SK-MEL-5 (cell line): ENCODE data around the gene CEP85L. TPM values are rescaled to one million over a fixed set of nuclear protein-coding genes. Genes with fewer than 3 reads are reported as not detected.

Source experiments
- DNase-seq: peaks from one replicate; pipeline ENCODE4 v3.0.0-alpha.2; 2016; ENCODE audit warnings: low read depth, low spot score
- in situ Hi-C: cut with HindIII; loops from 2 replicates; pipeline ENCODE4 v1.10.0; 2016; ENCODE audit warnings: low sequenced_read_pairs, high pct_unique_total_duplicates, low pct_unique_long_range_greater_than_20kb
- total RNA-seq: library from RNA; depleted of rRNA; stranded (reverse); fragments of >200 nt; shearing (Covaris generic); gene quantifications from 2 replicates; pipeline ENCODE4 v1.2.3, GENCODE V29; 2014

Gene CEP85L
- total RNA-seq, 1 experiment from 2014 or later = 12.1 TPM

DNA sequence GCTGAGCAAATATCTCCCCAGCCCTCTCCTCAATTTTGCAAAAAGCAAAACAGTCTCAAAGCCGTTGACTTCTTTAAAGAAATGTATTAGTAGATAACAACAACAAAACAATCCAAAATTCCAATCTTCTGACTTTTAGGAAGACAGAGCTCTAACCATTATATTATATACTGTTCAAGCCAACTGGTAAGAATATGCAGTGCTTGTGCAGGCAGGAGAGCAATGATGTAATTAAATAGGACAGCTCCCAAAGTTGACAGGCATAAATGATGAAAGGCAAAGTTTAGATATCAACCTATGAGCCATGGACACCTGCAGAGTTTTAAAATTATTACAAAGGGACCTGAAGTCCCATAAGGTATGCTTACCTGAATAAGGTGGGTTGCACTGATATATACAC lies 16.6 kb upstream of the CEP85L start:
- in situ Hi-C loops = no loop called here
- no peak for DNase-seq

DNA sequence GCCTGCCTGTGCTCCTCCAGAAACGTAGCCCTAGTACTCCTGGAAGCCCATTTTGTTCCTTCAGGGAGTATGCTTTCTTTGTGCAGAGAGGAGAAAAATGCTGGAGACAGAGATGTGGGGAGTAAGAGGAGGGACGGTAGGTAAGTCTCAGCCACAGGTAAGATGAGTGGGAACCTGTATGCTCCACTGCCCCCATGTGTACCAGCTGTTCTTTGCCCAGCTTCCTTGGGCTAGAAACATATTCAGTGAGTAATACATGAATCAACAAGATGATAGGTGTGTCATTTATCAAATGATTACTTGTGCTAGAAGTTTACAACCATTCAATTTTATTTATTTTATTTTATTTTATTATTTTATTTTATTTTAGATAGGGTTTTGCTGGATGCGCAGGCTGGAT lies 13.6 kb upstream of the CEP85L start:
- DNase-seq = no peak
- in situ Hi-C loops = no loop called here

DNA sequence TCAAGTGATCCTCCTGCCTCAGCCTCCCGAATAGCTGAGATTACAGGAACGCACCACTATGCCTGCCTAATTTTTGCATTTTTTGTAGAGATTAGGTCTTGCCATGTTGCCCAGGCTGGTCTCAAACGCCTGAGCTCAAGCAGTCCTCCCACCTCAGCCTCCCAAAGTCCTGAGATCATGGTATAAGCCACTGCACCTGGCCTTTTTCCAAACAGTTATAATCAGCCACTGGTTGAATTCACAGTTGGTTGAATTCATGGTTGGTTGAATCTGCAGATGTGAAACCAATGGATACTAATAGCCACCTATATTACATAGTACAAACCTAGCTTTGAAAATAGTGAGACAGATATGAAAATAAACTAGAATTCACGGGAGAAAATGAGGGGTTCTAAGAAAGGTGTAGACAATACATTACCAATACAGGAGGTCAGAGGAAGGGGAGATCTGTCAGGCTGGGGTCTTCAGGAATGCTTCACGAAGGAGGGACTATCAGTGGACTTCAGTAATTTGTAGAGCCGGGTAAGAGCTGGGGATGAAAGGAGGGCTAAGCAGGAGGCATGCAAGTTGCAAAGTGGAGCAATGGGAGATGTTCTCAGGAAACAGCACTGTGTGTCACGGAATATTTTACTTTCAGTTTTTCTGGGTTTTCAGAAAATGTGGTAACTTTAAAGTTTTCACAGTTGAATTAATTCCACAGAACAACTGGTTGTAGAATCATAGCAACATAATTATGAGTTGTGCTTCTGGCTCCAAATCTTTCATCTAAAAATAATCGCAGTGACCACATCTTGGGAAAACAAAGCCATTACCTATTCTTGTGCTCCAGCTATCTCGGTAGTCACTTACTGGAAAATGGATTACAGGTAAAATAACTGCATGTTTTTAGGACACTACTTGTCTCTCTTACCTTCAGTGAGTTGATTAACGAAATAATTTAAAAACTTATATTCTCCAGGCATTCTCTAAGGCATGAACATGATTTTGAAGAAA lies 12.9 kb upstream of the CEP85L start:
- in situ Hi-C loops = no loop called here
- DNase-seq = no peak

DNA sequence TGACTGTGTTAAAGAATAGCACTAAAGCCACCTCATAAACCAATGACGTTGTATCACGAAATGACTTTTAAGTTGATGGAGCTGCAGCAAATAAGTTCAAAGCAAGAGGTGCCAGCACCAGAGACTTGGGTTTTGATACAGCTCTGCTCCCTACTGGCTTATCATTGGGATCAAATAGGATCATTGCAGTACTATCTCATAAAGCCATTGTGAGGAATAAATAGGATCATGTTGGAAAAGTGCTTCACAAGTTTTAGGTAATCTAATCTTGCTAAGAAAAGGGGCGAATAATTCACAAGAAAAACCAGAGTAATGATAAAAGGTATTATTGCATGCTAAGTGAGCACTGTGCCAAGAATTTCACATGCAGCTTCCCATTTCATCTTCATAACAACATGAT lies 10.4 kb upstream of the CEP85L start:
- in situ Hi-C loops = no loop called here
- no peak for DNase-seq

DNA sequence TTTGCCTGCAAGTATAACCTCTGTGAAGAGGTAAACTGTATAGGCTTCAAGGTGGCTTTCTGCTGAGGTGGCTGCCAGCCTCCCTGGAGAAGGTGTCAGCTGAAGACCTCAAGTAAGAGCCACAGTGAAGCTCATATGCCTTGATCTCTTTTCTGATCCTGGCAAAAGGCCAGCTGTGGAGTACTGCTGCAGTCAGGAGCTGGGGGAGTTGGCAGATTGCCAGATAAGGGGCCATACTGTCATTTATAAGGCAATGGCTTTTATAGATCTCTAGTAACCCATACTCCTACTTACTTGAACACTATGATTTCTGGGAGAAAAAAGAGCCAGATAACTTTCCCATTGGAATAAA lies 8.8 kb upstream of the CEP85L start:
- in situ Hi-C loops = no loop called here
- peak; percentile 59 for DNase-seq

DNA sequence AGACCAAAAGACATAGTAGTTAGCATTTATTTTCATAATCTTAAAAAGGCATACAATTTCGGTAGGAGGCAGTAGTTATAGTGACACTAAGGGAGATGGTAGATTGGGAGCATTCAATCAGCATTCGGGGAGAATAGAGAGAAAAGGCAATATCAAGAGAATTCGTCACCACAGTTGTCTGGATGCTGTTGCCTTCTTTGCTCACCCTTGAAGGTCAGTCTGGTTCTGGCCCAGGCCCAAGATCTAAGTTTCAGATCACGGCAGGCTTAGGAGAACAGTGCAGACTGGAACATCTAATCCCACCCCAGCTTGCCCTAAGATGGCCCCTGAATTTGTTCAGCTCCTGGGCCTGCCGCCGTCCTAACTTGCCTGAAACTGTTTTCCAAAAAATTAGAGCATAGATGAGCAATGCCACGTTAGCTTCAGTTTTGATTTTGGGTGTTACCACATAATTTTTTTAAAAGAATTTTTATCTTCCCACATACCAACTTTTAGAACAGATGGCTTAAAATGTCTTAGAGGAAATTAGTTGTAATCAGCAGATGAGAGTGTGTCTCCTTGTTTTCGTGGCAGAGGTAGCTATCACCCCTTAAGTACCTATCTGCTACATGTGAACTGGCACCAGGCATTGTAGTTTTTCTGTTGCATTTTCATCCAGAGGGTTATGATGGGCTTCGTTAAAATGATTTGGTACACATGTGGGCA lies 8.3 kb upstream of the CEP85L start:
- in situ Hi-C loops = no loop called here
- no peak for DNase-seq

DNA sequence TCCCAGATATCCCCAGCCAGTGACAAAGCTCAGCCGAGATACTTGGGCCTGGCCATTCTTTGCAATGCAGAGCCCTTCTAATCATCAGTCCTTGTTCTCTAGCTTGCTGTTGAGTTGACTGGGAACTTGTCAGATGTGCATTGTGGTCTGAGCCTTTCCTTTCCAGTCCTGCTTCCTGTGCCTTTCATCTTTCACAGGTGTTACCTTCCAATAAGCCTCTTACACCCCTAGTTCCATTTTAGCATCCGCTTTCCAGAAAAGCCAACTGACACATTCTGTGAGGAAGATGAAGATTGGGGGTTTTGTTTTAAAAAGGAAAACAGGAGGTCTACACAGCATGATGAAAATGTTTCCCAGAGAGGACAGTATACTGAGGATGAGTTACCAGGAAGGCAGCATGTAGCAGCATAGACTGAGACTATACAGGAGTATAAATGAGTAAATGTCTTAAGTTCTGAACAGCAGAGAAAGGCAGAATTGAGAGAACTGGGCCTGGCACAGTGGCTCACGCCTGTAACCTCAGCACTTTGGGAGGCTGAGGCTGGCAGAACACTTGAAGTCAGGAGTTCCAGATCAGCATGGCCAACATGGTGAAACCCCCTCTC lies 5.6 kb upstream of the CEP85L start:
- DNase-seq = no peak
- in situ Hi-C loops = no loop called here

DNA sequence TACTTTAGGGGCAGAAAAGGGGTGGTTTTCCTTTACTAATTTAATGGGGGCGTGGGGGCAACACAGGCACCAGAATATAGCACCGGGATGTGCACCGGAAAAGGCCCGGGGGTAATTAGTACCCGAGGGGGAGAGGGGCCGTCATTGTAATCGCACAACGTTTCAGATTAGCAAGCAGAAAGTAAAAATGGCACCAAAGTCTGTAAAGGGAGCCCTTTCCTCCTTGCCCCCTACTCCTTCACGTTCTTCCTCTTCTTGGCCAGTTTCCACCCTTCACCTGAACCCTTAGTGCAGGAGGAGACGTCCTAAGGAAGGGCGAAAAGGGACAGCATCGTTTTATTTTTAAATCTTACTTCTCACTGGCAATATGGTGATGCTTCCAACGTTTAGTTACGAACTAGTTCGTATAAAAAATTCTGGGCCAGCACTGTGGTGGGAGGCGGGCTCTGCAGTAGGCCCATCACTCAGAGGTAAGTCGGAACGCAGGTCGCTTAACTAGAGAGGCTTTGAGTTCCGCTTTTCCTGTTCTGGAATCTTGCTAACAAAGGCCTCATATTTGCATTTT lies 742 bp upstream of the CEP85L start:
- DNase-seq = no peak

DNA sequence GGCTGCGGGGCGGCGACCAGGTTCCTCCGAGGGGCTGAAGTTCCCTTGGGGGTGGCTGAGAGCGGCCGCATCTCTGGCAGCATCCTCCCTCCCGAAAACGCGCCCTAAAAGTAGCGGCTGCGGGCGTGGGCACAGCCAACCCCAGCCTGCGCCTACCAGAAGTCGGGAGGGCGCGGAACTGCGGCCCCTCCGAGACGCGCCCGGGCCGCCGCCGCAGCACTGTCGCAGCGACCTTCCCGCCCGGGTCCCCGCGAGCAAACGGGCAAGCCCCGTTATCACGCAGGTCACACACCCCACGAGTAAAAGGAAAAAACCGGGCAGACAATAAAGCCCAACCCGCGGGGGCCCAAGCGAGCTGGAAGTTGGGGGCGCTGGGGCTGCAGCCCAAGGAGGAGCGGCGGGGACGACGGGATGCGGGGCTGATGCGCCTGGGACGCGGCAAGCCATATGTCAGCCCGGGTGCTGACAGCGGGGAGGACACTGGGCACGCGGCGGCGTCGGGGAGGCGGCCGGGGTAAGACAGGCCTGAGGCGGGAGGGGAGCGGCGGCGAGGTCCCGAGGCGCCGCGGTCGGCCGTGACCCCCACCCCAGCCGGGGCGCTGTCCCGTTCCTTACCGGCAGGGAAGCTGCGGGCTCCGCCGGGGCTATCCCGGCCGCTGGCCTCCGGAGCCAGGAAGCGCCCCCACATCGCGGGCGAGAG lies 659 bp downstream of the CEP85L start:
- in situ Hi-C loops = no loop called here
- DNase-seq = no peak

More for the DNA sequence above, 742 bp upstream of the CEP85L start:
- in situ Hi-C loops = no loop called here

DNA sequence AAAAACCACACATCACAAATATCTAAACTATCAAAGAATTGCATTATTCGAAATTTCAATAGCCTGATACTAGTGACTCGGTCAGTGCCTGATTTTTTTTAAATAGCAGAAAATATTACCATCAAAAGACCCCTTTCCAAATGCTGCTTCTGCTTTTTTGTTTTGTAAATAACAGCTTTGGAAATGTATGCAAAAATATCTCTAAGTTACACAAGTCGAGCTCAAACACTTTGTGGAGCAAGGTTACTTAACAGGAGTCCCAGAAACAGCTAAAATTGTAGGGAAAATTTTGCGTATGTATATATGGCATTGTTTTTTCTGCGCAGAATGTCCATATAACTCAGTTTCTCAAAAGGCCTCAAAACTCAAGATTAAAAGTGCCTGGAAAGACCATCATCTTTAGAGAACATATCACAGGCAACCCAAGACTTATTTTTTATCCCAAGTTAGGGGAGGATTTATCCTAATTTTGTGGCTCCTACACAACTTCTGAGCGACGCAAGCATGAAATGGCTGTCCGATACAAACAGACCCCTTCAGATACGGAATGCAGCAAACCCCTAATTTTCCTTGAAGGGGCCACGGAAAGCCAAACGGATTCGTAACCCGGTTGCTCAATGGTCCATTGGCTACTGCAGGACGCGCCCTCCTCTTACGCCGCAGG lies 1.3 kb downstream of the CEP85L start:
- DNase-seq = no peak
- in situ Hi-C loops = no loop called here

DNA sequence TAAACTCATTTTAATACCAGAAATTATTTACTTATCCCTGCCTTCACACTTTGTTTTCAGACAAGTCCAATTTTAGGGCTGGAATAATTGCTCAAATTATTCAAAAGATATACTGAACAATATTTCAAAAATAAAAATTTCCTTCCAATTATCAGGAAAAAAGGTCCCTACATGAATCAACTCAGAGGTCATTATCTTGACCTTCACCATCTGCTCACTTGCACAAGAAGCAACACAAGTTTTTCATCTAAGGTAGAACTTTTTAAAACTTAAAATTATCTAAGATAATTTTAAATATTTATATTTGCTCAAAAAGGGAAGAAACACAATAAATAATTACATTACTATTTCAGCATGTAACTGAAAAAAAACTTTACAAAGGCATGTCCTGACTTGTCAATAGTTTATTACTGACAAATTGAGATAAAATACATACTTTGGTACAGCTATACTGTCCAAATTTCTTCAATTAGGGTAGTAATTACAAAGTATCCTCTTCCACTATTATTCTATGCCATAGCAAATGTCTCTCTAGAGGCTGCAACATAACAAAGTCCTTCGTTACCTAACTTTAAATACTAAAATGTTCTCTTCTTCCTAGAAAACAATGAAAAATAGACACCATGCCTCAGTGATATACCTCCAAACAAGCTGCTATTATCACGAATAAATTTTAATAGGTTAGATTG lies 2.4 kb downstream of the CEP85L start:
- in situ Hi-C loops = no loop called here

DNA sequence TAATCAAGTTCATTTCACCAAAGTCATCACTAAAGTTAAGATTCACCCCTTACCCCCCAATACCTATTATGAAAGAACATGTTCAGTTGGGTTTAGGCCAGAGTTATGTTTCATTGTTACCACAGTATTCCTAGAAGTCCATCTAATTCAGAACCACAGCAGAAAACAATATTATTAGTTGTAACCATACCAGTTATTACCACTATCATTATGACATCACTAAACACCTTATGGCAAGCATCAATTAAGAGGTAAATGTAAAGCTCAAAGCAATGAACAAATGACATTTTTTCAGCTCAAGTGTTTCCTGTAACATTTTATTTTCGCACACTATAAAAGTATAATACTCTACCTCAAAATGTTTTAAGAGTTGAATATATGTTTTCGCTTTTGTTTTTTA lies 4.4 kb downstream of the CEP85L start:
- in situ Hi-C loops = no loop called here
- no peak for DNase-seq

More for the DNA sequence above, 2.4 kb downstream of the CEP85L start:
- DNase-seq = no peak

DNA sequence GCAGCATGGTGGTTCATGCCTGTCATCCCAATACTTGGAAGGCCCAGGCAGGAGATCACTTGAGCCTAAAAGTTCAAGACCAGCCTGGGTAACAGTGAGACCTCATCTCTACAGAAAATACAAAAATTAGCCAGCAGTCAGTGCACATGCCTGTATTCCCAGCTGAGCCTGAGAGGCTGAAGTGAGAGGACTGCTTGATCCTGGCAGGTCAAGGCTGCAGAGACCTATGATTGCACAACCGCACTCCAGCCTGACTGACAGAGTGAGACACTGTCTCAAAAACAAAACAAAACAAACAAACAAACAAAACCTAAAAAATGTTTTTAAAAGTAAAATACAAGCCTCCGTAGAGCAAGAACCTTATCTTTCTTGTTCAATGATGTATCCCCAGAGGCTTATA lies 6.0 kb downstream of the CEP85L start:
- in situ Hi-C loops = no loop called here
- DNase-seq = no peak

DNA sequence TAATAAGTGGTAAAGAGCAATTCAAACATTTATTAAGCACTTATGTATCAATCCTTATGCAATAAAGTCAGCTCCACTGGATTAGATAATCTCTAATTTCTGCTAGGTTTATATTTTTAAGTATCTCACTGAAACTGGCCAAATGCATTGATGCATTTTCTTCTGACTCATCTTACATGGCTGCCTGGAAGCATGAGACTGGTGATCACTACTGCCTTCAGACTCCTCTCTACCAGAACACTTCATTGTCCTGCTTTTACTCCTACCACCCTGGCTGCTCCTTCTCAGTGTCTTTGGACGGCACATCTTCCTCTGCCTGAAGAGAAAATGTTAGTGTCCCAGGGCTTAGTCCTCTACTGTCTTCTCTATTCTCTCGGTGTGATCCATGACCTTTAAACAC lies 7.4 kb downstream of the CEP85L start:
- DNase-seq = no peak
- in situ Hi-C loops = no loop called here

DNA sequence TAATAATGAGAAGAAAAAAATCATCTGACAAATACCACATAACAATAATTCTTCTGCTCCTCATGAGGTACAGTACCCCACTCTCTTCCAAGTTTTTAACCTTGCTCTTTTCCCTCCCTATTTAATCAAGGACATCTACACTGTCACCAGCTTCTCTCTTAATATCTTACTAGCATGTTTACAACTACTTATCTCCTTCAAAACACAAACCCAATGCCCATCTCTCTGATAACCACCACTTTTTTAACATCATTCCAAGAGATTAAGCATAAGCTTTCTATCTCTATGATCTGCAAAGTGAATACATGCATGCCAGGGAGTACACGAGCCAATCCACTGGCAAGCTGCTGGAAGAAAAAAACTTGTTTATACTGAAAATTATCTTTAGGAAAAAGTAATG lies 10.3 kb downstream of the CEP85L start:
- no peak for DNase-seq
- in situ Hi-C loops = no loop called here

DNA sequence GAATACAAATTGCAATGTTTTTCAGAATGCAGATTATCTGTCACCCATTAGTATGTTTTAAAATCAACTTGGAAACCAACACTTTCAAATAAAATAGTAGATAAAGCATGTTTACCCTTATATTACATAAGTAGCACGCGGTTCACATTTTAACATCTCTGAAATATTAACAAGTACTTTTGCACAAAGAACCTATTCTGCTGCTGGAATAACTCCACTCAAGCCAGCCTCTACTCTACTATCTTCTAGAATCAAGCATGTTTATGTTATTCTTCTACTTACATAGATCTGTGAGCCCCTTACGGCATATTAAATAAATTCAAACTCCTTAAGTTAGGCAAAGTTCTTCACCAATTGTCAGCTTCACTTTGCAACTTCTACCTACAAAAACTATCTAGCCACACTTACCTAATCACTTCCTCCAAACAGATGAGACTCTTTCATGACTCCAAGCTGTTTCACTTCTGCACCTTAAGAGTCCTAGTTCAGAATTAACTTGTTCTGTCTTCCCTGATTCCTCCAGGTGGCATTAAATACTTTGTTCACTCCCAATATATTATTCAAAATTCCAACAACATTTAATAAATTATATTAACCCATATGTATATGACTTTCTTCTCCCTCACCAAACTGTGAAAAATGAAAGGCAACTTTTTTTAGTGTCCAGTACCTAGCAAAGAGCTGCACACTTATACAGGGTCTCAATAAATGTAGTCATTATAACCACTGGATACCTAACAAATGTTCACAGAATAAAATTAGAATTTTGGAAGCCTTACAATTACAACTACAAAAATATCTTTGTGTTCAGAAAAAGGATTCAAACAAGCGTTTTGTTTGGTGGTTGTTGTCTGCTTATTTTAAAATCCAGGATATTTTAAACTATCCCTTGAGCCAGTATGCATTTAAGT lies 12.1 kb downstream of the CEP85L start:
- in situ Hi-C loops = no loop called here
- no peak for DNase-seq
